Cardiac muscle cell (in vitro differentiated cells and primary cell): ENCODE results near the gene LOC128125822.

Source experiments
- DNase-seq, 2 donors: peaks; one replicate each; pipeline versions ENCODE4 v3.0.0 to v3.0.0-alpha.2; 2010 to 2017; ENCODE audit warnings: low read depth in 1 of 2, low spot score in 1 of 2
- H3K27ac ChIP-seq: fragments of 200-600 bp; sonication (generic); 2 replicates; pipeline ENCODE4 v1.5.1; 2016
- H3K27me3 ChIP-seq: fragments of 200-600 bp; sonication (generic); 2 replicates; pipeline ENCODE4 v1.6.0; 2016; ENCODE audit warnings: control low read depth
- H3K36me3 ChIP-seq: fragments of 200-600 bp; sonication (generic); 2 replicates; pipeline ENCODE4 v1.5.1; 2016; ENCODE audit warnings: control low read depth
- H3K4me1 ChIP-seq: fragments of 200-600 bp; sonication (generic); 2 replicates; pipeline ENCODE4 v1.8.1; 2017; ENCODE audit warnings: low read depth, mild to moderate bottlenecking, mixed run types
- H3K4me3 ChIP-seq: fragments of 200-600 bp; sonication (generic); 2 replicates; pipeline ENCODE4 v1.5.1; 2016; ENCODE audit warnings: mild to moderate bottlenecking
- H3K9me3 ChIP-seq: fragments of 200-600 bp; sonication (generic); 2 replicates; pipeline ENCODE4 v1.5.1; 2017; ENCODE audit warnings: low read depth, mild to moderate bottlenecking, control low read depth
- TF ChIP-seq, protein P1 (sequence below): IDR thresholded peaks from 2 replicates; pipeline ENCODE4 v1.5.1; 2012; ENCODE audit warnings: low read depth, mild to moderate bottlenecking, low read length

The LOC128125822 gene

DNA sequence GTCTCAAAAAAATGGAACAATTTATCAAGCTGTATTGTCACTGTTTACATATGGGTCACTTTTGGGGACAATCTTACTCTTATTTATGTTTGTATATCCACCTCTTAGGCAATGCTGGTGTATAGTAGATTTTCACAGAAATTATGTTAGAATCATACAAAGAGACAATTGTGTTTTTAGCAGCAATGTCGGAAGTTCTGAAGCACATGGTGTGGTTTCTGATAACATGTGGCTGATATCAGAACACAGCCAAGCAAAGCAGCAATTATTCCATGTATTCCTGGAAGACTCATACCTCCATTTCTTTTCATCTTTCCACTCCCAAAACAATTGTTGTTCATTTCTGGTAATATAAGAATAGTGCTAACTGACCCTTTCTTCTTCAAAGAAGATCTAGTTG lies 17.5 kb upstream of the LOC128125822 start:
- no peak for DNase-seq
- Histone ChIP-seq H3K4me1 (peaks cover 2% of the 10 kb centered on the region), H3K27me3 (no peaks in the 10 kb centered on the region), H3K9me3 (no peaks in the 10 kb centered on the region), H3K4me3 (no peak overlapping the region), H3K27ac (no peak overlapping the region), H3K36me3 (no peaks in the 10 kb centered on the region)
- TF ChIP-seq, protein P1, sequence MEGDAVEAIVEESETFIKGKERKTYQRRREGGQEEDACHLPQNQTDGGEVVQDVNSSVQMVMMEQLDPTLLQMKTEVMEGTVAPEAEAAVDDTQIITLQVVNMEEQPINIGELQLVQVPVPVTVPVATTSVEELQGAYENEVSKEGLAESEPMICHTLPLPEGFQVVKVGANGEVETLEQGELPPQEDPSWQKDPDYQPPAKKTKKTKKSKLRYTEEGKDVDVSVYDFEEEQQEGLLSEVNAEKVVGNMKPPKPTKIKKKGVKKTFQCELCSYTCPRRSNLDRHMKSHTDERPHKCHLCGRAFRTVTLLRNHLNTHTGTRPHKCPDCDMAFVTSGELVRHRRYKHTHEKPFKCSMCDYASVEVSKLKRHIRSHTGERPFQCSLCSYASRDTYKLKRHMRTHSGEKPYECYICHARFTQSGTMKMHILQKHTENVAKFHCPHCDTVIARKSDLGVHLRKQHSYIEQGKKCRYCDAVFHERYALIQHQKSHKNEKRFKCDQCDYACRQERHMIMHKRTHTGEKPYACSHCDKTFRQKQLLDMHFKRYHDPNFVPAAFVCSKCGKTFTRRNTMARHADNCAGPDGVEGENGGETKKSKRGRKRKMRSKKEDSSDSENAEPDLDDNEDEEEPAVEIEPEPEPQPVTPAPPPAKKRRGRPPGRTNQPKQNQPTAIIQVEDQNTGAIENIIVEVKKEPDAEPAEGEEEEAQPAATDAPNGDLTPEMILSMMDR = no peak

DNA sequence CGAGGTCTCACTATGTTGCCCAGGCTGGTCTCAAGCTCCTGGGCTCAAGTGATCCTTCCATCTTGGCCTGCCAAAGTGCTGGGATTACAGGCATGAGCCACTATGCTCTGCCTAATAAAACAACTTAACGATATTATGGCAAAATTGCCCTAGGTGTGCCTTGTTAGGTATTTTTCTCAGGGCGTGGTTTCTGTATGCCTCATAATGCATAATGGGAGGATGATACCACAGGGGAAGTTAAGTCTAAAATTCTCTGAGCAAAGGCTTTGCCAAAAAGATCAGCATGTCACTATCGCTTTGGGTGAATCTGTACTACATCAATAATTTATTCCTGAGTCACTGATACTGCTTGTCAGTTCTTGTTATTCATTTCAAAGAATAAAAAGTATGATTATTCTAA lies 15.9 kb upstream of the LOC128125822 start:
- Histone ChIP-seq H3K4me3 (no peak overlapping the region), H3K36me3 (no peaks in the 10 kb centered on the region), H3K9me3 (no peaks in the 10 kb centered on the region), H3K27ac (no peak overlapping the region), H3K4me1 (peaks cover 2% of the 10 kb centered on the region), H3K27me3 (no peaks in the 10 kb centered on the region)
- no peak for DNase-seq
- TF ChIP-seq, protein P1 = no peak

DNA sequence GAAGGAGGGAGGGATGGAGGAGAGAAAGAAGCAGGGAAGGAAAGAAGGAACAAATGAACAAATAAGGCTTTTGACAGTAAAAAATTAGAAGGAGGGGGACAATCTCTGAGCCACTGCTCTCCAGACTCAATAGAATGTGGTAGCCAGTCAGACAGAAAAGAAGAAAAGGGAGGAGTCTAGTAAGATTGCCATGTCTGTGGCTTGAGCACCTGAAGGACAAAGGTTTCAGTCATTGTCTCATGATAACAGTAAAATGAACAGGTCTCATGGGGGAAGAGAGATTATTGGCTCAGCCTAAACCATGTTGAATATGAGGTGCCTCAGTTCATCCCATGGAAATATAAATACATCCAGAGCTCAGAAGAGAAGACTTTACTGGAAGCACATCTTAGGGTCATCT lies 14.0 kb upstream of the LOC128125822 start:
- no peaks in the 10 kb centered on the region for H3K36me3 ChIP-seq
- H3K9me3 ChIP-seq = no peaks in the 10 kb centered on the region
- H3K4me1 ChIP-seq = peaks cover 2% of the 10 kb centered on the region
- no peak for DNase-seq
- TF ChIP-seq, protein P1 = no peak
- H3K4me3 ChIP-seq = no peak overlapping the region
- no peak overlapping the region for H3K27ac ChIP-seq
- H3K27me3 ChIP-seq = no peaks in the 10 kb centered on the region

DNA sequence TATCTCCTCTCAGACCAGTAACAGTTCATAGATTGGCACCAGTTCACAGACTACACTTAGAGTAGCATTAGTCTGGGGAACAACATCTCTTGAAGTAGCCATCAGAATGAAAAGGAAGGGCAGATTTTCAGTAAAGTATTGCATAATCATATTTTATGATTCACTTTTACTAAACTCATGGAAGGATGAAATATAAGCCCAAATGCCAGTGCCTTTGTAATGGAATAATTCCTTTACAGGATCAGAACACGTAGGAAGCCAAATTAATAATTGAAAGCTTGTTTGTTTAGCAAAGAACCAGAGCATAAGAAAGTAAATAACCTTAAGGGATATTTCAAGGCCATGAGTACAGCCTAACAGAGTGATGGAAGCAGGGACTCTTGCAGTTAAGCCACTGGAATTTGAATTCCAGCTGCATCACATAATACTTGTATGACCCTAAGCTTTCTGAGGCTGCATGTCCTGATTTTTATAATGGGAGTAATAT lies 11.4 kb upstream of the LOC128125822 start:
- H3K27me3 ChIP-seq = no peaks in the 10 kb centered on the region
- no peaks in the 10 kb centered on the region for H3K9me3 ChIP-seq
- no peaks in the 10 kb centered on the region for H3K36me3 ChIP-seq
- no peak overlapping the region for H3K27ac ChIP-seq
- peak in 1 of 2 donors; percentile 78 for DNase-seq
- no peak overlapping the region for H3K4me3 ChIP-seq
- H3K4me1 ChIP-seq = no peaks in the 10 kb centered on the region
- TF ChIP-seq, protein P1 = no peak

DNA sequence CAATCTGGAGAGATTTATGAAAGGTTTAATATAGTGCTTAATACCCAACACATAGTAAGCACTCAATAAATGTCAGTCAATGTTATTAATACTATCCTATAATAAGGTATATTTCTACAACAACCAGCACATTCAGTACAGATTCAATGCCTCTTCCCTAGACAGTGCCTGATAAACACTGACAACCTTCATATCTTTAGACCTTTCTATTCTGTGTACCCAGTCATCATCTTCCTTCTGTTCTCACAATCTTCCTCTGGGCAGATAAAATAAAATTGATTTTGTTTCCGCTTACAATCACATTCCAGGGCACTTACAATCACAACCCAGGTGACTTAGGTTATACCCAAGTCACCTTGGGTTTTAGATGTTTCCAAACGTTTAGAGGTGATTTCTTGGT lies 11.0 kb upstream of the LOC128125822 start:
- Histone ChIP-seq H3K4me1 (no peaks in the 10 kb centered on the region), H3K4me3 (no peak overlapping the region), H3K9me3 (no peaks in the 10 kb centered on the region), H3K36me3 (no peaks in the 10 kb centered on the region), H3K27ac (no peak overlapping the region), H3K27me3 (no peaks in the 10 kb centered on the region)
- TF ChIP-seq, protein P1 = no peak
- no peak for DNase-seq

DNA sequence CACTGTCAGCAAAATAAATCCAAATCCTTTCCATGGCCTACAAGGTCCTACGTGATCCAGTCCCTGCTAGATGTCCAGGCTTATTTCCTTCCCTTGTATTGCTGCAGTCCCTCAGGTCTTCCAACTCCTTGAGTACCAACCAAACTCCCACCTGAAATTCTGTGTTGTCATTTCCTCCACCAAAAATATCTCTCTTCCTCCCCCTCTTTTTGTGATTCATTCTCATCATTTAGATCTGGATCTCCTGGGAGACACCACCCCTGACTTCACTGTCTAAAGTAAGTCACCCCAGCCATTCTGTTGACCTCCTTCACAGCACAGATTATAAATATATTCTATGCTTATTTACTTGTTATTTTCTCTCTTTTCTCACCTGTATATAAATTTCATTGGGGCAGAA lies 9.0 kb upstream of the LOC128125822 start:
- no peak overlapping the region for H3K4me3 ChIP-seq
- TF ChIP-seq, protein P1 = no peak
- DNase-seq = no peak
- H3K27ac ChIP-seq = no peak overlapping the region
- no peaks in the 10 kb centered on the region for H3K36me3 ChIP-seq
- H3K4me1 ChIP-seq = no peaks in the 10 kb centered on the region
- no peaks in the 10 kb centered on the region for H3K9me3 ChIP-seq
- no peaks in the 10 kb centered on the region for H3K27me3 ChIP-seq
